CD4-positive, alpha-beta T cell treated with Interleukin-4 for 1 hour (primary cell): ENCODE measurements around the gene TCEA3.

Experiments
- DNase-seq, 2 donors: peaks; one replicate each; pipeline ENCODE4 v3.0.0-alpha.2; 2020 to 2022

TCEA3 gene

GRCh38 chr1:23420778-23421177, 3.8 kb downstream of the TCEA3 start:
- no peak for DNase-seq

GRCh38 chr1:23419180-23419579, 5.4 kb downstream of the TCEA3 start:
- DNase-seq, result no peak

GRCh38 chr1:23417570-23417969, 7.0 kb downstream of the TCEA3 start:
- DNase-seq, result no peak

GRCh38 chr1:23416964-23417363, 7.6 kb downstream of the TCEA3 start:
- no peak for DNase-seq

GRCh38 chr1:23408797-23409290, 15.7 kb downstream of the TCEA3 start:
- no peak for DNase-seq

- no peak for DNase-seq
Observed at GRCh38 chr1:23407016-23407630, 17.4 kb downstream of the TCEA3 start.

GRCh38 chr1:23405946-23406345, 18.6 kb downstream of the TCEA3 start:
- no peak for DNase-seq

- peak; percentile 76 to 79 for DNase-seq
Observed at GRCh38 chr1:23403735-23404486, 20.6 kb downstream of the TCEA3 start.

- DNase-seq, result no peak
Observed at GRCh38 chr1:23403355-23403734, 21.2 kb downstream of the TCEA3 start.

- DNase-seq, result no peak
Observed at GRCh38 chr1:23403038-23403336, 21.6 kb downstream of the TCEA3 start.

GRCh38 chr1:23402286-23403037, 22.1 kb downstream of the TCEA3 start:
- peak in 1 of 2 donors; percentile 28 for DNase-seq

GRCh38 chr1:23401313-23401712, 23.2 kb downstream of the TCEA3 start:
- DNase-seq, result no peak

GRCh38 chr1:23400324-23401114, 24.0 kb downstream of the TCEA3 start:
- no peak for DNase-seq

- DNase-seq, result no peak
Observed at GRCh38 chr1:23399229-23399628, 25.3 kb downstream of the TCEA3 start.

GRCh38 chr1:23397908-23398307, 26.6 kb downstream of the TCEA3 start:
- DNase-seq, result no peak

GRCh38 chr1:23396380-23396779, 28.2 kb downstream of the TCEA3 start:
- no peak for DNase-seq

- DNase-seq, result no peak
Observed at GRCh38 chr1:23395849-23396248, 28.7 kb downstream of the TCEA3 start.

GRCh38 chr1:23395154-23395724, 29.3 kb downstream of the TCEA3 start:
- no peak for DNase-seq

GRCh38 chr1:23394684-23395083, 29.9 kb downstream of the TCEA3 start:
- no peak for DNase-seq

- no peak for DNase-seq
Observed at GRCh38 chr1:23394181-23394580, 30.4 kb downstream of the TCEA3 start.

GRCh38 chr1:23393706-23394105, 30.8 kb downstream of the TCEA3 start:
- no peak for DNase-seq

GRCh38 chr1:23392125-23392855, 32.3 kb downstream of the TCEA3 start:
- no peak for DNase-seq
